Right cardiac atrium (tissue), 5 donors: Measurements from ENCODE around the gene PHLDB2. TPM values are rescaled to one million over a fixed set of nuclear protein-coding genes. Genes with fewer than 3 reads are reported as not detected.

Experiments
- ATAC-seq, 2 donors: fragments of 200-7000 bp; cut with Tn5 transposase; one replicate each; pipeline versions ENCODE4 v1.8.0 to v1.9.1; 2020; ENCODE audit warnings: moderate library complexity in 2 of 2, mild to moderate bottlenecking in 1 of 2
- DNase-seq, 3 donors: peaks; one replicate each; pipeline ENCODE4 v3.0.0-alpha.2; 2020
- H3K27ac ChIP-seq: one replicate; pipeline ENCODE4 v1.5.1; 2013; ENCODE audit warnings: mild to moderate bottlenecking, low read length, control low read depth, moderate library complexity
- H3K27me3 ChIP-seq: one replicate; pipeline ENCODE4 v1.6.1; 2013; ENCODE audit not compliant: control insufficient read depth, insufficient read depth
- H3K4me1 ChIP-seq: one replicate; pipeline ENCODE4 v1.6.1; 2013; ENCODE audit warnings: low read length; ENCODE audit not compliant: control insufficient read depth, insufficient read depth
- H3K4me3 ChIP-seq: one replicate; pipeline ENCODE4 v1.5.1; 2013; ENCODE audit warnings: low read length, control low read depth
- H3K9me3 ChIP-seq: one replicate; pipeline ENCODE4 v1.6.1; 2013; ENCODE audit warnings: low read length; ENCODE audit not compliant: control insufficient read depth
- WGBS: extraction: QIAGEN DNeasy Blood & Tissue Kit; methylation state at CpG from one replicate; pipeline ENCODE4 v1.1.7; 2013; 5-methylcytosine and 5-hydroxymethylcytosine counted together
- intact Hi-C, 4 donors: fragments of 100-400 bp; cut with DNase I; formaldehyde crosslinking; loops; one replicate each; pipeline versions ENCODE4 v1.11.0 to v1.14.0; 2022 to 2023
- polyA plus RNA-seq: library from polyadenylated mRNA; stranded (reverse); fragments of 200-250 nt; gene quantifications from one replicate; pipeline ENCODE4 v1.2.3, GENCODE V29; 2013
- total RNA-seq, 4 donors: library from RNA; stranded (reverse); fragmentation: NEBNext Ultra II Directional; extraction: Animal tissue kit (Norgen Biotek cat#: 25700); gene quantifications; one replicate each; pipeline ENCODE4 v1.2.1, GENCODE V29; 2021
- donor health status: healthy with polysubstance abuse.
- donor health status: DM: no; HTN: yes; CAD: no.
- donor health status: DM: no; HTN: no; CAD: no.
- donor health status: DM: no; HTN: yes; CAD: no; lungs with severe emphysema.
- donor health status: DM: yes; HTN: yes; CAD: no.

Gene PHLDB2
- total and polyA plus RNA-seq, 5 donors, result 9.5 to 22.8 (median 17.5) TPM

DNA sequence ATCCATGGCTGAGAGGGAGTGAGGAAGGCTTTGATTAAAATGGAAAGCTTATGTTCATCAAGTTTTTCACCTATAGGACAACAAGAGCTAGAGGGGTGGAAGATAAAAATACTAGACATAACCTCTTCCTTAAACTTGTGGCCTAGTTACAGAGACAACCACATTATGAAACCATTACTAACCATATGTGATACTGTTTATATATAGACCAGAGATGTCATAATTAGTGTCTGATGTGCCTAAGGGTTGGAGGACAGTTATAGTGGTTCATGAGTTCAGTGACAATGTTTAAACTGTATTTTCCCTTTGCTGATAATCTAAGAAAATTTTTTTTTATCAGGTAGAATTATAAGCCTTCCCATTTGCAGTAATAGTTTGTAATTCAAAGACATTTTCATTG is 23.7 kb downstream of the PHLDB2 start:
- peaks cover 6% of the 10 kb centered on the region for H3K4me1 ChIP-seq
- intact Hi-C loops, result no loop called here
- no peaks in the 10 kb centered on the region for H3K9me3 ChIP-seq
- no peak for DNase-seq
- H3K4me3 ChIP-seq, result no peak overlapping the region
- no peaks in the 10 kb centered on the region for H3K27me3 ChIP-seq
- H3K27ac ChIP-seq, result no peak overlapping the region
- ATAC-seq, result no peak

DNA sequence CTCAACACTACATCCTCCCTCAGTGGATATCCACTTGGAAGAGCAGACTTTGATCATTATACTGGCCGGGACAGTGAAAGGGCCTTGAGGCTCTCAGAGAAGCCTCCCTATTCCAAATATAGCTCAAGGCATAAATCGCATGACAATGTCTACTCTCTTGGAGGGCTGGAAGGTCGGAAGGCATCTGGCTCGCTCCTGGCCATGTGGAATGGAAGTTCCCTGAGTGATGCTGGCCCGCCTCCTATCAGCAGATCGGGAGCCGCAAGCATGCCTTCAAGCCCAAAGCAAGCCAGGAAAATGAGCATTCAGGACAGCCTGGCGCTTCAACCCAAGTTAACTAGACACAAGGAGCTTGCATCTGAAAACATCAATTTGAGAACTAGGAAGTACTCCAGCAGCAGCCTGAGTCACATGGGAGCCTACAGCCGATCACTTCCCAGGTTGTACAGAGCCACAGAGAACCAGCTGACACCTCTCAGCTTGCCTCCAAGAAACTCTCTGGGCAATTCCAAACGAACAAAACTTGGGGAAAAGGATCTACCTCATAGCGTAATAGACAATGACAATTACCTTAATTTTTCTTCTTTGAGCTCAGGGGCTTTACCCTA is 25.4 kb downstream of the PHLDB2 start:
- Histone ChIP-seq H3K4me1 (peaks cover 4% of the 10 kb centered on the region), H3K4me3 (no peak overlapping the region), H3K27me3 (no peaks in the 10 kb centered on the region), H3K27ac (peak overlapping the region; percentile 11), H3K9me3 (no peaks in the 10 kb centered on the region)
- DNase-seq (peak in 1 of 3 donors; percentile 57), ATAC-seq (peak in 1 of 2 donors; percentile 43)
- intact Hi-C loops, result no loop called here
- 67% methylated on average over 11 of the region's 11 CpGs for WGBS

DNA sequence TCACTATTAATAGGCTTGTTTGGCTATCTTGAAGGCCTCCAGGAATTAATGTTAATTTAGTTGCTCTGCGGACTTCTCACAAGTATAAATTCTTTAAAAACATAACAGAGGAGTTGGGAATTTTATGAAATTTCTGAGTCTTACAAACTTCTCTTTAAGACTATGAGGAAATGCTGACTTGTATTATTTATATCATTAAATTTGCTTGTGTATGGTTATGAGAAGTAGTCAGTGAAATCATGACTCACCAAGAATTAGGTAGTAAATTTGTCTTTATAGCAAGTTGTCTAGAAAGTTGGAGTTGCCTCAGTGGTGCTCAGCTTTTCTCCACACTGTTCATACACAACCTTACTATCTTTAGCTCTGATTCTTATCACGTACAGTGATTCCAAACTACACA is 26.5 kb downstream of the PHLDB2 start:
- Histone ChIP-seq H3K27ac (no peak overlapping the region), H3K4me3 (no peak overlapping the region), H3K9me3 (no peaks in the 10 kb centered on the region), H3K4me1 (peaks cover 2% of the 10 kb centered on the region), H3K27me3 (no peaks in the 10 kb centered on the region)
- 89% methylated on average over 2 of the region's 2 CpGs for WGBS
- intact Hi-C loops, result no loop called here
- ATAC-seq (no peak), DNase-seq (no peak)

DNA sequence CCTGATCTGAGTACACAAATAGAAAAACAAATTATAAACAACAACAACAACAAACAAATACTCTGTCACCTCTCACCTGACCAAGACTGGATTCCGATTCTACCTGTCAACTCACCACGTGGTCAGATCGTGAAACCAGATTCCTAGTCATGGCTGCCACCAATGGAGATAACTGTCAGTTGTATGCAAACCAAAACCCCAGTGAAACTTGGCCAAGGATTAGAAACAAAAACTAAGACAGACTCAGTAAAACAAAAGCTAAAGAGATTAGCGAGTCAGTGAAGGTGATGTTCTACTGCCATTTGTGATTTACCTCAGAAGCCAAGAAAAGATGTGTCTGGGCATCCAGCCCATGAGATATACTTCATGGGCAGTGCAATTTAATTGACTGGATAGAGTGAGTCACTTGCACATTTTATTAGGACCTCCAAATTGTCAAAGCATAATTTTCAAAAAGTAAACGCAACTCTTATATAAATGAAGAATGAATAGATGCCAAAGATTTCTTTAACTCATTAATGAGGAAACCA is 31.1 kb downstream of the PHLDB2 start:
- no peaks in the 10 kb centered on the region for H3K27me3 ChIP-seq
- ATAC-seq (no peak), DNase-seq (no peak)
- H3K4me1 ChIP-seq, result peaks cover 3% of the 10 kb centered on the region
- H3K27ac ChIP-seq, result no peak overlapping the region
- no peaks in the 10 kb centered on the region for H3K9me3 ChIP-seq
- intact Hi-C loops, result no loop called here
- no peak overlapping the region for H3K4me3 ChIP-seq
- 82% methylated on average over 5 of the region's 5 CpGs for WGBS

DNA sequence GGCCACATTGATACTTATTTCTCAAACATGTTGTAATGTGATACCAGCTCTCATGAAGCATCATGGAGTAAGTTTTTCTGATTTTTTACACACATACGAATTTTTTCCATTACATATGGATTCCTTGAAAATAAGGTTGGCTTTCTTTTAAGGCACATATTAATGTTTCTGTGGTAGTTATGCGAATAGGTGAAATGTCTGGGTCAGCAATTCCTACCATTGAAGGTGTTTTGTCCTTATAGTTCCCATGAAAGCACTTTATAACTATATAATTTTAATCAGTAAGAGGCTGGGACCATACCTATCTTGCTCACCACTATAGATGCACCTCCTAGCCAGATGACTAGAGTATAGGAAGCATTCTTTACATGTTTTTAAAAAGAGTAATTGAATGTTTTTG is 33.0 kb downstream of the PHLDB2 start:
- intact Hi-C loops, result no loop called here
- peaks cover 3% of the 10 kb centered on the region for H3K4me1 ChIP-seq
- no peaks in the 10 kb centered on the region for H3K27me3 ChIP-seq
- no peak overlapping the region for H3K4me3 ChIP-seq
- H3K9me3 ChIP-seq, result no peaks in the 10 kb centered on the region
- H3K27ac ChIP-seq, result no peak overlapping the region
- ATAC-seq, result no peak
- WGBS, result 92% methylated on average over 2 of the region's 2 CpGs
- no peak for DNase-seq

DNA sequence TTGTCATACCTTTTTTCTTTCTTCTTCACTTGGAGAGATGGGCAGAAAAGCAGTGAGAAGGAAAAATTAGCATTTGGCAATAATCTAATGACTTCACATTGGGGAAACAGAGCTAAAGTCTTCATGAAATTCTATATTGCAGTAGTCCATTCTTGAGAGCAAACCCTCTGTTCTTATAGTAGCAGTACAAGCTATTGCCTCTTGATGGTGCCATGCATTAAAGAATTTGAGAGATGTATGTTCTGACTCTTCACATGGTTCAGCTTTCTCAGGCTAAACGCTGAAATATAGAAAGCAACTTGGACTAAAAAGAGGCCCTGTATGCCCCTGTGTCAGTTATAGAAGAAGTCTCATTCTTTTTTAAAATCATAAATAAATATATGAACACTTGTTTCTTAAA is 36.0 kb downstream of the PHLDB2 start:
- Histone ChIP-seq H3K27me3 (no peaks in the 10 kb centered on the region), H3K27ac (no peak overlapping the region), H3K4me1 (peaks cover 3% of the 10 kb centered on the region), H3K9me3 (no peaks in the 10 kb centered on the region), H3K4me3 (no peak overlapping the region)
- 45% methylated on average over 1 of the region's 1 CpG for WGBS
- ATAC-seq (no peak), DNase-seq (no peak)
- intact Hi-C loops, result no loop called here

DNA sequence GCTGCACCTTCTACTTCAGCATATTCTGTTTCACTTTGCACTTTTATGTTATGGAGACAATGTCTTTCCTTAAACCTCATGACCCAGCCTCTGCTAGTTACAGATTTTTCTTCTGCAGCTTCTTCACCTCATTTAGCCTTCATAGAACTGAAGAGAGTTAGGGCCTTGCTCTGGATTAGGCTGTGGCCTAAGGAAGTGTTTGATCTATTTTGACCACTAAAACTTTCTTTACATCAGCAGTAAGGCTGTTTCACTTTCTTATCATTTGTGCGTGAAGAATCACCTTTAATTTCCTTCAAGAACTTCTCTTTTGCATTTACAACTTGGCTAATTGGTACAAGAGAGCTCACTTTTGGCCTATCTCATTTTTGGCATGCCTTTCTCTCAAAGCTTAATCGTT is 40.9 kb downstream of the PHLDB2 start:
- DNase-seq (no peak), ATAC-seq (no peak)
- Histone ChIP-seq H3K9me3 (no peaks in the 10 kb centered on the region), H3K4me1 (peaks cover 2% of the 10 kb centered on the region), H3K4me3 (no peak overlapping the region), H3K27me3 (no peaks in the 10 kb centered on the region), H3K27ac (no peak overlapping the region)
- intact Hi-C loops, result no loop called here
- WGBS, result 65% methylated on average over 2 of the region's 2 CpGs

DNA sequence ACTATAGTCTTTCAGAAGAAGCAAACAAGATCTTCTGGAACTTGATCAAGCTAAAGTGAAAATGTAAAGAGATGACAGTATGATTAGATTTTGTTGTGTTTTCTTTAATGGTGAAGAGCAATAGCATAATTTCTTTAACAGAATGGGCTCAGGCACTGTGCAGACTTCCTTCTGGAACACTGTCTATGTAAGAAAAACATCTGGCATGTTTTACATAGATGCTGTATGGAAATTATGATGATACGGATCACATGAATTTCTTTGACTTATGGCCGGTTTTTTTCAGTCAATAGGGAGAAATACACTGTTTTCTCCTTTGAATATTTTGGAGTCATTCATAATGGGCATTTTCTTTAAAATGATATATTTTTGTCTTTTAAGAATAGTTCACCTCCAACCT is 42.6 kb downstream of the PHLDB2 start:
- Histone ChIP-seq H3K9me3 (no peaks in the 10 kb centered on the region), H3K4me1 (peaks cover 2% of the 10 kb centered on the region), H3K27ac (no peak overlapping the region), H3K27me3 (no peaks in the 10 kb centered on the region), H3K4me3 (no peak overlapping the region)
- no peak for DNase-seq
- ATAC-seq, result no peak
- intact Hi-C loops, result no loop called here
- 64% methylated on average over 2 of the region's 2 CpGs for WGBS

DNA sequence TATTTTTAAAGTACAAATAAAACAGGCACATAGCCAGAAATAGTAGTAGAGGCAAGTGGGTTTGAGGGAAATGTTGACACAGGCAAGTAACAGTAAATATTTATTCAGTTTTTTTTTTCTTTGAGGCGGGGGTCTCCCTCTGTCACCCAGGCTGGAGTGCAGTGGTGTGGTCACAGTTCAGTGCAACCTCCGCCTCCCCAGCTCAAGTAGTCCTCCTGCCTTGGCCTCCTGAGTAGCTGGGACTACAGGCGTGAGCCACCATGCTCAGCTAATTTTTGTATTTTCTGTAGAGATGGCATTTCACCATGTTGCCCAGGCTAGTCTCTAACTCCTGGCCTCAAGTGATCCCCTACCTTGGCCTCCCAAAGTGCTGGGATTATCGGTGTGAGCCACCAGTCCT is 43.5 kb downstream of the PHLDB2 start:
- no peaks in the 10 kb centered on the region for H3K27me3 ChIP-seq
- H3K27ac ChIP-seq, result no peak overlapping the region
- H3K4me3 ChIP-seq, result no peak overlapping the region
- DNase-seq (no peak), ATAC-seq (no peak)
- H3K9me3 ChIP-seq, result no peaks in the 10 kb centered on the region
- WGBS, result 96% methylated on average over 4 of the region's 4 CpGs
- H3K4me1 ChIP-seq, result peaks cover 2% of the 10 kb centered on the region
- intact Hi-C loops, result no loop called here

DNA sequence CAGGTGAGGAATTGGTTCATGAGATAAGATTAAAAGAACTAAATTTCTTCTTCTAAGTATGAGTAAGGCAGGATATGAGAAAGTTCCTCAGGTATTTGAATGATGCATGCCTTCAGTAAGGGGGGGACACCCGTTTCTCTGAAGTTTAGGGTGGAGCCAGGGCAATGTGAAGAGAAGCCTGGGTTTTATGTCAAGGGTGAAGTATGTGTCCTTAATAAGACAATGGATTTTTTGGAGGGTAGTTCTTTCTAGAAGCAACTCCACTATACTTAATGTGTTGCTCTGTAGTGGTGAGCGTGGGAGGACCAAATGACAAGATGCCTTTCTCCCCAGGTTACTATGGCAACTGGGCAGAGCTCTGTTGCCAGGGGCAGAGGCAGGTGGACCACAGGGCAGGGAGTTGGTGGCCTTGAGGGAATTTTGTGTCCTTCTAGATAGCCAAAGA is 44.0 kb downstream of the PHLDB2 start:
- intact Hi-C loops, result no loop called here
- H3K4me1 ChIP-seq, result peaks cover 2% of the 10 kb centered on the region
- ATAC-seq, result peak in 1 of 2 donors; percentile 29

DNA sequence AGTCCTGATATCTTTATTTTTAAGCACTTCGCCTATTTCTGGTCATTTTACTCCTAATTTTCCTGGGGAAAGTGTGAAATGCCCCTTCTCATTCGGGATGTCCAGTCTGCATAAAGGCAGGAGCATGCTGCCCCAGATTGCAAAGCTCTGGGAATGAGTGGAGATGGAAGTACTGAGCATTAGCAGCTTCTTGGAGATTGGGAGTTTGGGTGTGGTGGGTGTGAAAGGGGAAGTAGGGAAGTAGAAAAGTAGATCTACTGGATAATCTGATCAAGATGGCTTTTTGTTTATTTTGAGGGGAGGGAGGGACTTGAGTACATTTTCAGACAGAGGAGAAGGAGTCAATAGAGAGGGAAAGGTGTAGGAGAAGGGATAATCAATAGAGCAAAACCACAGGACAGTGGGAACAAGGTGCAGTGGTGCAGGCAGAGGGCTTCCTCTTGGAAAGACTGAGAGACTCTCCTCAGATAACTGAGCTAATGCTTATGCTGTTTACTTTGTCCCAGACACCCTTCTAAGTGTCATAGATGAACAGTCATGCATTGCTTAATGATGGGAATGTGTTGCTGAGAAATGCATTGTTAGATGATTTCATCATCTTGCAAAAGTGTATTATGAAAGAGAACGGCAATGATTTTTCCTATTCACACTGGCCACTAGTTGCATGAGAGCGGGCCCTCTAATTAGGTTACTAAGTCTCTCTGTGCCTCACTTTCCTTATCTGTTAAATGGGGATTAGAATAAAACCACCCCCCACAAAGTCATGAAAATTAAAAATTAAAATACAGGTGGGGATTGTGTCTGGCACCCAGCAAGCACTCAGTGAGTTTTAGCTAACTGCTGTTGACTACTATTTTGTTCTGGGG is 45.5 kb downstream of the PHLDB2 start:
- DNase-seq (no peak), ATAC-seq (peak; percentile 72 to 88)
- WGBS, result 77% methylated on average over 4 of the region's 4 CpGs
- Histone ChIP-seq H3K4me1 (peaks cover 2% of the 10 kb centered on the region), H3K27ac (peak overlapping the region; percentile 61), H3K4me3 (no peak overlapping the region), H3K9me3 (no peaks in the 10 kb centered on the region), H3K27me3 (no peaks in the 10 kb centered on the region)
- intact Hi-C loops, result no loop called here

More for the DNA sequence above, 44.0 kb downstream of the PHLDB2 start:
- no peak for DNase-seq
- 72% methylated on average over 2 of the region's 2 CpGs for WGBS
- Histone ChIP-seq H3K9me3 (no peaks in the 10 kb centered on the region), H3K4me3 (no peak overlapping the region), H3K27ac (no peak overlapping the region), H3K27me3 (no peaks in the 10 kb centered on the region)
